ENCODE measurements around the gene NR2E1.

DNA sequence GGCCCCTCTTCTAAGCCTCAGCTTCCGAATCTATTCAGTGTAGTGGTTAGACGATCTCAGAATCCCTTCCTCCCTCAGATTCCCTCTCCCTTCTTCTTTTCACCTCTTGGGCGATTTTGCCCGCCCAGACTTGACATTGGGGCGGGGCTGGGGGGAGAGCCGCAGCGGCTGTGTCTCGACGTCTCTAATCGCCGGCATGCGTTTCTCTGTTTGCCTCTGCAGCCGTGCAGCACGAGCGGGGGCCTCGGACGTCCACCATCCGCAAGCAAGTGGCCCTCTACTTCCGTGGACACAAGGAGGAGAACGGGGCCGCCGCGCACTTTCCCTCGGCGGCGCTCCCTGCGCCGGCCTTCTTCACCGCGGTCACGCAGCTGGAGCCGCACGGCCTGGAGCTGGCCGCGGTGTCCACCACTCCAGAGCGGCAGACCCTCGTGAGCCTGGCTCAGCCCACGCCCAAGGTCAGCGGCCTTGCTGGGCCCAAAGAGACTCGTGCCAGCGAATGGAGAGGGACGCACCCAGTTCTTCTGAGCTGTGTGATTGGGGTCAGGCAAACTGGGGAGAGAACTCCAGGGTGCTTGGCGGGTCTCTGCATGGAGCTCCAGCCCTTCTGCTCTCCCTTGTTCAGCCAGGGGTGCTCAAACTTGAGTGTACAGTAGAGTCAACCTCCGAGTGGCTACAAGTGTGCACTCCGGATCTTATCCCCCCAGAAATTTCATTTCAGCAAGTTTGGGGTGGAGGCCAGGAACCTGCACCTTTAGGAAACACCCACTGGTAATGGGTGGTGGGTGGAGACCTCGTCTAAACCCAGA, 10.7 kb downstream of the NR2E1 start:
- TF ChIP-seq POLR2A (IDR thresholded peaks at IDR 0.05) = no peak
- TF ChIP-seq, protein P1, sequence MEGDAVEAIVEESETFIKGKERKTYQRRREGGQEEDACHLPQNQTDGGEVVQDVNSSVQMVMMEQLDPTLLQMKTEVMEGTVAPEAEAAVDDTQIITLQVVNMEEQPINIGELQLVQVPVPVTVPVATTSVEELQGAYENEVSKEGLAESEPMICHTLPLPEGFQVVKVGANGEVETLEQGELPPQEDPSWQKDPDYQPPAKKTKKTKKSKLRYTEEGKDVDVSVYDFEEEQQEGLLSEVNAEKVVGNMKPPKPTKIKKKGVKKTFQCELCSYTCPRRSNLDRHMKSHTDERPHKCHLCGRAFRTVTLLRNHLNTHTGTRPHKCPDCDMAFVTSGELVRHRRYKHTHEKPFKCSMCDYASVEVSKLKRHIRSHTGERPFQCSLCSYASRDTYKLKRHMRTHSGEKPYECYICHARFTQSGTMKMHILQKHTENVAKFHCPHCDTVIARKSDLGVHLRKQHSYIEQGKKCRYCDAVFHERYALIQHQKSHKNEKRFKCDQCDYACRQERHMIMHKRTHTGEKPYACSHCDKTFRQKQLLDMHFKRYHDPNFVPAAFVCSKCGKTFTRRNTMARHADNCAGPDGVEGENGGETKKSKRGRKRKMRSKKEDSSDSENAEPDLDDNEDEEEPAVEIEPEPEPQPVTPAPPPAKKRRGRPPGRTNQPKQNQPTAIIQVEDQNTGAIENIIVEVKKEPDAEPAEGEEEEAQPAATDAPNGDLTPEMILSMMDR (IDR thresholded peaks at IDR 0.05) = no peak
